Calu3 (cell line): ENCODE results near the gene EHMT2. TPM values are rescaled to one million over a fixed set of nuclear protein-coding genes. Genes with fewer than 3 reads are reported as not detected.

Experiments
- BruUV-seq: library from RNA; stranded (reverse); fragments of 400-500 nt; replicated peaks from 2 replicates; lab custom pipeline; 2021; lab: Mats Ljungman, UMichigan
- CTCF ChIA-PET: fragments of 300-600 bp; sonication (Branson Sonifier 250); formaldehyde crosslinking; loops from one replicate; lab custom pipeline; 2022; ENCODE audit warnings: antibody characterized with exemption; lab: Charles Lee
- DNase-seq: peaks from one replicate; pipeline ENCODE4 v3.0.0; 2022
- H3K27ac Mint-ChIP-seq: one replicate; pipeline ENCODE4 v1.8.0; 2022; ENCODE audit warnings: mixed read lengths; ENCODE audit not compliant: unreplicated experiment
- H3K27me3 Mint-ChIP-seq: one replicate; pipeline ENCODE4 v1.8.0; 2022; ENCODE audit warnings: mixed read lengths; ENCODE audit not compliant: unreplicated experiment
- H3K36me3 Mint-ChIP-seq: one replicate; pipeline ENCODE4 v1.8.0; 2022; ENCODE audit warnings: mild to moderate bottlenecking, moderate library complexity, mixed read lengths; ENCODE audit not compliant: insufficient read depth, unreplicated experiment
- H3K4me1 Mint-ChIP-seq: one replicate; pipeline ENCODE4 v1.8.0; 2022; ENCODE audit warnings: mild to moderate bottlenecking, low read depth, mixed read lengths; ENCODE audit not compliant: unreplicated experiment
- H3K4me3 Mint-ChIP-seq: one replicate; pipeline ENCODE4 v1.8.0; 2022; ENCODE audit warnings: mild to moderate bottlenecking, low read depth, moderate library complexity, mixed read lengths; ENCODE audit not compliant: unreplicated experiment
- H3K9me3 Mint-ChIP-seq: one replicate; pipeline ENCODE4 v1.8.0; 2022; ENCODE audit warnings: low read depth, mixed read lengths; ENCODE audit not compliant: unreplicated experiment
- CTCF ChIP-seq: fragments of 200-600 bp; IDR thresholded peaks from one replicate; pipeline ENCODE4 v1.8.0; 2022; ENCODE audit warnings: antibody characterized with exemption; ENCODE audit not compliant: unreplicated experiment
- intact Hi-C: fragments of 100-400 bp; cut with micrococcal nuclease; formaldehyde crosslinking; loops from one replicate; pipeline ENCODE4 v1.10.0; 2022; ENCODE audit not compliant: unreplicated experiment
- total RNA-seq: library from RNA; stranded (reverse); gene quantifications from 2 replicates; pipeline ENCODE4 v1.2.3, GENCODE V29; 2022

Gene EHMT2
- total RNA-seq, 1 experiment from 2014 or later = 138 TPM

- peak; percentile 99 for DNase-seq
Measured at GRCh38 chr6:31901953-31902643, 4.6 kb upstream of the EHMT2 start, which contains the start of gene ZBTB12. TSS of gene ZBTB12 (minus strand) at chr6:31902086. CDS start at chr6:31901305, 781 bp downstream.

GRCh38 chr6:31901415-31901952, 4.0 kb upstream of the EHMT2 start:
- CTCF ChIA-PET = no interaction called here
- peak overlapping the region; percentile 65 for H3K27ac Mint-ChIP-seq
- H3K4me3 Mint-ChIP-seq = peak overlapping the region; percentile 64
- H3K36me3 Mint-ChIP-seq = peaks cover 71% of the 10 kb centered on the region
- DNase-seq = peak; percentile 75
- no peaks in the 10 kb centered on the region for H3K9me3 Mint-ChIP-seq
- intact Hi-C loops = no loop called here
- TF ChIP-seq CTCF = no peak
- no peaks in the 10 kb centered on the region for H3K27me3 Mint-ChIP-seq
- peaks cover 39% of the 10 kb centered on the region for H3K4me1 Mint-ChIP-seq
- BruUV-seq = no TSS peak

More at GRCh38 chr6:31901953-31902643, 4.6 kb upstream of the EHMT2 start, which contains the start of gene ZBTB12:
- H3K9me3 Mint-ChIP-seq = no peaks in the 10 kb centered on the region
- peak within 1 kb of the TSS; percentile 65 for H3K27ac Mint-ChIP-seq
- H3K36me3 Mint-ChIP-seq = peaks cover 67% of the 10 kb centered on the region
- no TSS peak for BruUV-seq
- intact Hi-C loops = loop anchor here (1.0 kb wide), 1 partner anchor 50 kb away; no protein-coding TSS in a partner anchor
- TF ChIP-seq CTCF = no peak
- peaks cover 41% of the 10 kb centered on the region for H3K4me1 Mint-ChIP-seq
- H3K4me3 Mint-ChIP-seq = peak within 1 kb of the TSS; percentile 64
- H3K27me3 Mint-ChIP-seq = no peaks in the 10 kb centered on the region
- CTCF ChIA-PET = interaction anchor here (0.7 to 2.2 kb wide), 8 partner anchors 12 to 1090 kb away, joined by 3 to 13 read pairs (median 4); partner anchors contain the start of genes C2, CFB and DXO

GRCh38 chr6:31900917-31901414, 3.5 kb upstream of the EHMT2 start:
- Mint-ChIP-seq H3K4me1 (peaks cover 39% of the 10 kb centered on the region), H3K27me3 (no peaks in the 10 kb centered on the region), H3K27ac (peak overlapping the region; percentile 65), H3K36me3 (peaks cover 71% of the 10 kb centered on the region), H3K9me3 (no peaks in the 10 kb centered on the region), H3K4me3 (peak overlapping the region; percentile 64)
- intact Hi-C loops = no loop called here
- no peak for TF ChIP-seq CTCF
- CTCF ChIA-PET = interaction anchor here (0.7 kb wide), 1 partner anchor 45 kb away, joined by 3 read pairs; the partner anchor contains the start of gene CFB
- TSS peak; percentile 32 for BruUV-seq
- DNase-seq = peak; percentile 32

- no peak for TF ChIP-seq CTCF
- no peak for DNase-seq
- intact Hi-C loops = no loop called here
- no peak overlapping the region for H3K27ac Mint-ChIP-seq
- no peaks in the 10 kb centered on the region for H3K27me3 Mint-ChIP-seq
- CTCF ChIA-PET = interaction anchor here (0.7 kb wide), 1 partner anchor 46 kb away, joined by 3 read pairs; the partner anchor contains the start of gene CFB
- BruUV-seq = no TSS peak
- no peaks in the 10 kb centered on the region for H3K9me3 Mint-ChIP-seq
- peak overlapping the region; percentile 99 for H3K4me3 Mint-ChIP-seq
- H3K4me1 Mint-ChIP-seq = peaks cover 46% of the 10 kb centered on the region
- H3K36me3 Mint-ChIP-seq = peaks cover 80% of the 10 kb centered on the region
Measured at GRCh38 chr6:31899882-31900722, 2.6 kb upstream of the EHMT2 start.
